NCI-H748 (cell line): Measurements from ENCODE around the gene THAP4.
A peak's percentile ranks its signal among the peaks of the same experiment; 100 is the strongest.

Source experiments
- DNase-seq: peaks from one replicate; lab custom pipeline; 2025; ENCODE audit not compliant: unreplicated experiment; lab: John Stamatoyannopoulos, UW

Gene THAP4

DNA sequence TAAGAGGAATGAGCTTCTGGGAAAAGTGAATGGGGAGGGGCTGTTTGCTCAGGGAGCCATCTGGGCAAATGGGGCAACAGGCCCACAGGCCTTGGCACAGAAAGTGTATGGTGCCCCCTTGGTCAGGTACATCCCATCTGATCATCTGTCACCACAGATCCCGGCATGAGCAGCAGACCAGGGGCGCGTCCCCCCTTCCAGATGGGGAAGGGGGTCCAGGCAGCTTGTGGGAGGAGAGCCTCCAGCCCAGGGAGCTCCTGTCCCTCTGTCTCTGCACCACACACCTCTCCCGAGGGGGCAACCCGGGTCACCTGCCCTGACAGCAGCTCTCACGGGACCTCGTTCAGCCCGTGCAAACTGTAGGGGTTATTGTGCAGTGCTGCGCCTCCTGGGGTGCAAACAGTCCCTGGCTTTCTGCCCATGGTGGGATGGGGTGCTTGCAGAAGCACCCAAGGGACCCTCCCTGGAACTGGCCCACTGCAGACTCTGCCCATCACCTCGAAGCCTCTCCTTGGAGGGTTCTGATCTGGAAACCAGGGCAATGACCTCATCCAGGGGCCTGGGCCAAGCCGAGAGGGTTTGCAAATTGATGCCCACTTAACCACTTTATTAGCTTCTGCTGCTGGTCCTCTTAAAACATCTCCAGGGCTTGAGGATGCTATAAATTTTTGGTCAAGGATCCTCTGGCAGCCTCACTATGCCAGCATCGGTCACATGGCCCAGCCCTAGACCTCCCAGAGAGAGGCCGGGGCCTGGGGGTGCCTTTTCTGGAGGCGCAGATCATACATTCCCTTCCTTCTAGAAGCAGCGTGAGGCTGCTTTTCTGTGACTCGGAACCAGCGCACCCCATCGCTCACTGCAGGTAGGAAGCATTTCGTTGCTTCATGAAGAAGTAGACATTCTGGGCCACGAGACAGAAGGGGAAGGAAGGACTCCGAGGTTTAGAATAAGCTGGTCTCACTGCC, 86.1 kb downstream of the THAP4 start:
- peak; percentile 18 for DNase-seq

- DNase-seq, result no peak
Measured at GRCh38 chr2:241548451-241548835, 88.5 kb downstream of the THAP4 start.

DNA sequence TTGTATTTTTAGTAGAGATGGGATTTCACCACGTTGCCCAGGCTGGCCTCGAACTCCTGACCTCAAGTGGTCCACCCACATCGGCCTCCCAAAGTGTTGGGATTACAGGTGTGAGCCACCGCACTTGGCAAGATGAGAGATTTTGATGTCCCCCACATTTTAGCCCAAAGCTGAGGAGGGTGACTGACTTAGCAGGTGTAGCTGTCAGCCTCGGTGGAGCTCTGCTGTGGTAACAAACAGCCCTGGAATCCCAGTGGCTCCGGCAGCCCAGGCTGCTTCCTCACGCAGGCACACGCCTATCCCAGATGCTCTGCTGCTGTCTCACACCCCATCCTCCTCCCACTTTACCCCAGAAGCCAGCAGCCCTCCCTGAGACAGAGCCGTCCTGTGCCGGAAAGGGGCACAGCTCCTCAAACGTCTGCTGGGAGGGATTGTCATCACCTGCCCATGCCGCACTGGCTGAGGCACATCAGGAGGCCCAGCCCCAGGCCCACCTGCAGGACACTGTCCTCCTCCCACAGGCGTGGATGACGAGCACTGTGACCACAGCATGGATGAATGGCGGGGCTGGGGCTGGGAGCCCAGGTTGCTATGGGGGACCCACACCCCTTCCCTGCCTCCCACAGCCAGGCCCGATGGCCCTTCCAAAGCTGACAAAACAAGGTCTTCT, 89.0 kb downstream of the THAP4 start:
- no peak for DNase-seq

GRCh38 chr2:241546771-241547498, 90.0 kb downstream of the THAP4 start:
- no peak for DNase-seq

DNA sequence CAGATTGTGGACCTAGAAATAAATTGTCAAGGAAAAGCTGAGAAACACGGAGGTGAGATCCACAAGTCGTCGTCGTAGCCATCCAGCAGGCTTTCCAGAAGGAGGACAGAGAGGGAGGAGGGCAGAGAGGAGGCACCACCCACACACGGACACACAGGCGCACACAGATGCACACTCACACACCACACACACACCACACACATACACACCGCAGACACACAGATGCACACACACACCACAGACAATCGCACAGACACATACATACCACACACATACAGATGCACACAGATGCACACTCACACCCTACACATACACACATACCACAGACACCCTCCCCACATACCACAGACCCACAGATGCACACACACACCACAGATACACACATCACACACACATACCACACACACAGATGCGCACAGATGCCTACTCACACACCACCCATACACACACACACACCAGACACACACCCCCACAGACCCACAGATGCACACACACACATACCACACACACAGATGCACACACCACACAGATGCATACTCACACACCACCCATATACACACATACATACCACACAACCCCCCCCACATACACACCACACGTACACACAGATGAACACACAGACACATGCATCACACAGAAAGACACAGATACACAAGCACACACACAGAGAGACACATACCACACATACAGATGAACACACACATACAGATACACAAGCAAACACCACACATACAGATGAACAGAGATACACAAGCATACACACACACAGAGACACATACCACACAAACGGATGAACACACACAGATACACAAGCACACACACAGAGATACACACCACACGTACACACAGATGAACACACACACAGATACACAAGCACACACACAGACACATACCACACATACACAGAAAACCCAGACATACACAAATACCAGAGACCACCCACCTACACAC, 91.2 kb downstream of the THAP4 start:
- DNase-seq, result no peak

- no peak for DNase-seq
Measured at GRCh38 chr2:241545106-241545505, 91.9 kb downstream of the THAP4 start.

DNA sequence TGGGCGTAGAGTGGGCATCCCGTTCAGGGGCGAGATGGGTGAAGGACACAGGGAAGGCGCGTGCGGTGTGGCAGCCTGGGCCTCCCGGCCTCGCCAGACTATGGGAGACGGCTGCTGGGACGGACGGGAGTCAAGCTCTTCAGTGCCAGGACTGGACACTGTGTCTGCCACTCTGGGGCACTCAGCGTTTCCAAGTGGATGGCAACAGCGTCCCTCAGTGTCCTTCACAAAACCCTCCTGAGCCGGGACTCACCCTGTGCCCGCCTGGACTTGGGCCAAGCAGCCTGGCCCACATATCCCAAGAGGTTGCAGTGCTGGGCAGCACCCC, 94.7 kb downstream of the THAP4 start:
- DNase-seq, result no peak

GRCh38 chr2:241541564-241542277, 95.2 kb downstream of the THAP4 start:
- DNase-seq, result no peak

DNA sequence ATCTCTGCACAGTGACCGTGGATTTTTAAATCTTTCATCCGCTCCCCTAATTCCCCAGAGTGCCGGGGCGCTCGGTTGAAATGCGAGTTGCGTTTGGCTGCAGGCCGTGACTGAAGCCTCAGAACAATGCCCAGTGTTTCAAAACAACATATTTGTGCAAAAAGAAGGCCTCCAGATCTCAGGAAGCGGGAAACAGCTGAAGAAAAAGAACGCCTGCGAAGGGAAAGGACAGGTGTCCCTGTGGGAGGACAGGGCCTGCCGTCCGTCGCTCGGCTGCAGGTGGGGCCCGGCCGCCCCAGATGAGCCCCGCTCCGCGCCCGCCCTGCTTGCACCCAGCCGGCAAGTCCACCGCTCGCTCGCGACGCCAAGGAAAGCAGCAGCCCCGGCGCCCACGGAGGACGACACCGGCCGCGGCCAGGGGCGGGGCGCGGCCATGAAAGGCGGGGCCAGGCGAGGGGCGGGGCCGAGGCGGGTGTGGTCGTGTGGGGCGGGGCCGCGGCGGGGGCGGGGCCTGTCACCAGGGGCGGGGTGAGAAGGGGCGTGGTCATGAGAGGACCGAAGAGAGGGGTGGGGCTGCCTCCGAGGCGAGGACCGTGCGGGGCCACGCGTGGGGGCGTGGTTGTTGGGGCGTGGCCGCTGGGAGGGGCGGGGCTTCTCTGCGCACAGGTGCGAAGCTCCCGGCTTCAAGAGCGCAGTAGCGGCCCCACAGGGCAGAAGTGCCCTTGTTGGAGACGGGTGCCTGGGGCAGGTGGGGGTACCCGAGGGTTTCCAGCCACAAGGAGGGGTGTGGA, 96.0 kb downstream of the THAP4 start:
- peak; percentile 75 for DNase-seq

- DNase-seq, result no peak
Measured at GRCh38 chr2:241540401-241540770, 96.6 kb downstream of the THAP4 start.

DNA sequence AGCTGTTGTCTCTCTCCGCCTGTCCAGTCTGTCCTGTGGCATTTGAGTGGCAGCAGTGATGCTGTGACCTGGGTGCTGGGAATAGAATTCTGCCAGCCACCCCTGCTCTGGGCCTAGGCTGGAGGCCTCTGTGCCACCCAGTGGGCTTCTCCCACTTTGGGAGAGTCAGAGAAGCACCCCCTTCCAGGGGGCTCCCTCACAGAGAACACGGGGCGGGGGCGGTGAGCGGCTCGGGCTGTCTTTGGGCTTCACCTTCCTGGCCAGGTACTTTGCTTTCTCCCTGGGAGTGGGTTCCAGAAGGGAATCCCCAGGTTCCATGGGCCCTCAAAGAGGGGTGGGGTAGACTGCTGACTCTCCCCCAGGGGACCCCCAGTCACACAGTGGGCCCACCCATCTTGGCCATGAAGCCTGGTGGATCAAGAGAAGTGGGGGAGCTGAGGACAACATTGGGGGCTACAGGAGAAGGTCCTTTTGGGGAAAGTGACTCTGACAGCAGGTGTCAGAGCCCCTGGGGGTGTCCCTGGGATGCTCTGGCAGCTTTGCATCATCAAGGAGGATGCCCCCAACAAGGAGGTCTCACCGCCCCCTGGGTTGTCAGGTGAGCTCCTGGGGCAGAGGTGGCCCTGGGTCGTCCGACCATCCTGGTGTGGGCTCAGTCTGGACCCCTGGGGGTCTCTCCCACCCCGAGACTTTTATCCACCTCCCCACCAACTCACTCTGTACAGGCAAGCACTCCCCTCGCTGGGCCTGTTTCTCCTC, 97.2 kb downstream of the THAP4 start:
- no peak for DNase-seq

- DNase-seq, result no peak
Measured at GRCh38 chr2:241538838-241539615, 97.9 kb downstream of the THAP4 start.

GRCh38 chr2:241535871-241536655, 100.9 kb downstream of the THAP4 start:
- no peak for DNase-seq

DNA sequence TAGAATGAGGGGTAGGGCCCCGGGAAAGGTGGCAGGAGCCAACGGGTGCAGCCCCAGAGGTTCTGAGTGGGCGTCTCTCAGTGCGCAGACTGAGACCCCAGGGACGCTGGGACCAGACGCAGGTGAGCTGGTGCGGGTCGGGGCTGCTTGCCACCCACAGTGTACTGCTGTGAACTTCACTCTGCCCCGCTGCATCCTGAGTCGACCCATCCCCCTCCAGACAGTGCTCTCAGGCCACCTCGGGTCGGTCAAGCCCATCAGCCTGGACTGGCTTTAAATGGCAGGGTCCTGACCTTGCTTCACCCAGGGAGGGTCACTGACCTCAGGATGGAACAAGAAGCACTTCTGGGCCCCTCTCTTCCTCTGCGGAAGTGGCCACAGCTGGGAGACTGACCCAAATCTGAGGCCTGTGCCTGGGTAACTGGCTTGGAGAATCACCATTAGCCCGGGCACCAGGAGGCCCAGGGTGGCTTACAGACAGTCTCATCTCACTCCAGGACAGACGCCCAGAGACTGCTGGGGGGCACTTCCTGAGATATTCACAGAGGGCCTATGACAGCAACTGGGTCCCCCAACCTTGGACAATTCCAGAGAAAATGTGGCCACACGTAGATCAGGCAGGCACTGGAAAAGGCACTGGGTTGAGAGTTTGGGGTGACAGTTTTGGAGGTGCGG, 102.1 kb downstream of the THAP4 start:
- no peak for DNase-seq
